ENCODE measurements around the gene NAALADL2. TPM values are rescaled to one million over a fixed set of nuclear protein-coding genes. Genes with fewer than 3 reads are reported as not detected.

NAALADL2 gene
- polyA plus RNA-seq, 3 donors, result not detected

- no peak for DNase-seq
- Histone ChIP-seq H3K9ac (ENCODE audit: insufficient read depth, low read length, poor library complexity, severe bottlenecking) (no peak overlapping the region), H3K27me3 (ENCODE audit: control insufficient read depth in 2 of 2, insufficient read depth in 2 of 2, low read length in 2 of 2) (no peaks in the 10 kb centered on the region), H4K20me1 (ENCODE audit: insufficient read depth, low read length) (no peaks in the 10 kb centered on the region), H3K9me3 (replicated peaks in 1 of 2; ENCODE audit: control insufficient read depth in 1 of 2, insufficient read depth in 1 of 2, low read length in 2 of 2) (peaks cover 0 to 9% of the 10 kb centered on the region in 2 donors), H2AFZ (ENCODE audit: insufficient read depth, low read depth, low read length, poor library complexity, severe bottlenecking) (no peak overlapping the region), H3K79me2 (ENCODE audit: insufficient read depth, low read length) (no peaks in the 10 kb centered on the region), H3K27ac (ENCODE audit: low read depth in 1 of 2, low read length in 2 of 2) (no peak overlapping the region), H3K4me2 (replicated peaks; ENCODE audit: extremely low read depth, low read length, poor library complexity, severe bottlenecking) (no peak overlapping the region), H3K4me3 (replicated peaks in 1 of 3; ENCODE audit: low read depth in 2 of 3, low read length in 3 of 3) (no peak overlapping the region), H3K4me1 (ENCODE audit: control insufficient read depth in 1 of 2, insufficient read depth in 2 of 2, low read length in 2 of 2) (no peaks in the 10 kb centered on the region), H3K36me3 (replicated peaks in 1 of 2; ENCODE audit: control insufficient read depth in 1 of 2, insufficient read depth in 2 of 2, low read length in 2 of 2) (no peaks in the 10 kb centered on the region)
- no peaks in the 10 kb centered on the region for H3K27me3 Mint-ChIP-seq (ENCODE audit: low read depth in 3 of 3)
- H3K4me3 Mint-ChIP-seq, result no peak overlapping the region
- no CpG with 5 or more reads among the region's 2 CpGs for WGBS (ENCODE audit: insufficient coverage)
- H3K9me3 Mint-ChIP-seq, result peaks cover 0 to 5% (median 1%) of the 10 kb centered on the region in 7 donors
- H3K4me1 Mint-ChIP-seq, result no peaks in the 10 kb centered on the region
- intact Hi-C loops (cut with micrococcal nuclease), result no loop called here
- no peak overlapping the region for H3K27ac Mint-ChIP-seq
- no peaks in the 10 kb centered on the region for H3K36me3 Mint-ChIP-seq
- TF ChIP-seq CTCF (IDR thresholded peaks at IDR 0.05), result no peak
Observed at GRCh38 chr3:175003590-175003989, 144.5 kb downstream of the NAALADL2 start.

- Histone ChIP-seq H3K36me3 (replicated peaks in 1 of 2; ENCODE audit: control insufficient read depth in 1 of 2, insufficient read depth in 2 of 2, low read length in 2 of 2) (no peaks in the 10 kb centered on the region), H3K27me3 (ENCODE audit: control insufficient read depth in 2 of 2, insufficient read depth in 2 of 2, low read length in 2 of 2) (no peaks in the 10 kb centered on the region), H3K9ac (ENCODE audit: insufficient read depth, low read length, poor library complexity, severe bottlenecking) (no peak overlapping the region), H3K9me3 (replicated peaks in 1 of 2; ENCODE audit: control insufficient read depth in 1 of 2, insufficient read depth in 1 of 2, low read length in 2 of 2) (peaks cover 0 to 9% of the 10 kb centered on the region in 2 donors), H4K20me1 (ENCODE audit: insufficient read depth, low read length) (no peaks in the 10 kb centered on the region), H3K4me1 (ENCODE audit: control insufficient read depth in 1 of 2, insufficient read depth in 2 of 2, low read length in 2 of 2) (no peaks in the 10 kb centered on the region), H3K27ac (ENCODE audit: low read depth in 1 of 2, low read length in 2 of 2) (no peak overlapping the region), H3K79me2 (ENCODE audit: insufficient read depth, low read length) (no peaks in the 10 kb centered on the region), H3K4me3 (replicated peaks in 1 of 3; ENCODE audit: low read depth in 2 of 3, low read length in 3 of 3) (no peak overlapping the region), H3K4me2 (replicated peaks; ENCODE audit: extremely low read depth, low read length, poor library complexity, severe bottlenecking) (no peak overlapping the region), H2AFZ (ENCODE audit: insufficient read depth, low read depth, low read length, poor library complexity, severe bottlenecking) (no peak overlapping the region)
- DNase-seq, result no peak
- Mint-ChIP-seq H3K27me3 (ENCODE audit: low read depth in 3 of 3) (no peaks in the 10 kb centered on the region), H3K4me3 (no peak overlapping the region), H3K36me3 (no peaks in the 10 kb centered on the region), H3K9me3 (peaks cover 0 to 5% (median 1%) of the 10 kb centered on the region in 7 donors), H3K27ac (no peak overlapping the region), H3K4me1 (no peaks in the 10 kb centered on the region)
- TF ChIP-seq CTCF (IDR thresholded peaks at IDR 0.05), result no peak
- intact Hi-C loops (cut with micrococcal nuclease), result no loop called here
- no CpG with 5 or more reads among the region's 1 CpG for WGBS (ENCODE audit: insufficient coverage)
Observed at GRCh38 chr3:175005193-175005592, 146.1 kb downstream of the NAALADL2 start.

All from CD14-positive monocyte (primary cell).